GM23248 (cell line): ENCODE data around the gene OR1D2.

ENCODE experiments used
- EZH2 ChIP-seq: fragments of 200-600 bp; sonication (generic); IDR thresholded peaks from 2 replicates; pipeline ENCODE4 v1.6.1; 2018; ENCODE audit warnings: antibody characterized with exemption, mild to moderate bottlenecking; ENCODE audit not compliant: insufficient read depth, poor library complexity, severe bottlenecking
- EZH2phosphoT487 ChIP-seq: fragments of 200-600 bp; sonication (generic); IDR thresholded peaks from 2 replicates; pipeline ENCODE4 v1.6.1; 2018; ENCODE audit warnings: antibody characterized with exemption, moderate library complexity, mild to moderate bottlenecking, low read depth; ENCODE audit not compliant: insufficient read depth

- TF ChIP-seq EZH2phosphoT487 (no peak), EZH2 (no peak)
These were observed 60.4 kb downstream of the OR1D2 start for GRCh38 chr17:3043737-3044365.
